SK-N-SH treated with all-trans-retinoic acid at 6 μM for 48 hours (cell line): ENCODE results near the gene ANO10.
A peak's percentile ranks its signal among the peaks of the same experiment; 100 is the strongest.

Source experiments
- ATAC-seq: fragments of 200-7000 bp; cut with Tn5 transposase; 3 replicates; pipeline ENCODE4 v1.9.1; 2020; ENCODE audit warnings: mild to moderate bottlenecking, moderate library complexity
- ARNTL ChIP-seq: fragments of 450-650 bp; formaldehyde crosslinking; IDR thresholded peaks from 2 replicates; pipeline ENCODE4 v1.5.0; 2020; ENCODE audit warnings: low read depth, mild to moderate bottlenecking, moderate library complexity, borderline replicate concordance
- BACH2 ChIP-seq: fragments of 250-450 bp; sonication (Bioruptor Pico); IDR thresholded peaks from 2 replicates; pipeline ENCODE4 v1.9.0; 2021; ENCODE audit warnings: mild to moderate bottlenecking, borderline replicate concordance
- CREB5 ChIP-seq: fragments of 250-450 bp; sonication (Bioruptor Pico); IDR thresholded peaks from 2 replicates; pipeline ENCODE4 v1.5.1; 2020; ENCODE audit warnings: low read depth, mild to moderate bottlenecking, moderate library complexity
- CSRNP3 ChIP-seq: fragments of 250-450 bp; sonication (Bioruptor Pico); IDR thresholded peaks from 2 replicates; pipeline ENCODE4 v1.5.1; 2021; ENCODE audit warnings: mild to moderate bottlenecking, moderate library complexity
- ESRRG ChIP-seq: fragments of 250-450 bp; sonication (Bioruptor Pico); IDR thresholded peaks from 2 replicates; pipeline ENCODE4 v1.6.1; 2021; ENCODE audit warnings: mild to moderate bottlenecking
- GLIS3 ChIP-seq: fragments of 250-450 bp; sonication (Bioruptor Pico); IDR thresholded peaks from 2 replicates; pipeline ENCODE4 v1.5.0; 2020; ENCODE audit warnings: mild to moderate bottlenecking, moderate library complexity
- ISL1 ChIP-seq: fragments of 250-450 bp; sonication (Bioruptor Pico); IDR thresholded peaks from 2 replicates; pipeline ENCODE4 v2.1.2; 2022; ENCODE audit warnings: mild to moderate bottlenecking, moderate library complexity
- OSR1 ChIP-seq: fragments of 250-450 bp; sonication (Bioruptor Pico); IDR thresholded peaks from 2 replicates; pipeline ENCODE4 v1.8.0; 2022; ENCODE audit warnings: moderate library complexity, mild to moderate bottlenecking, inconsistent platforms
- PATZ1 ChIP-seq: fragments of 250-450 bp; sonication (Bioruptor Pico); IDR thresholded peaks from 2 replicates; pipeline ENCODE4 v1.8.0; 2020; ENCODE audit warnings: mild to moderate bottlenecking, moderate library complexity, borderline replicate concordance
- PPARA ChIP-seq: fragments of 250-450 bp; sonication (Bioruptor Pico); IDR thresholded peaks from 2 replicates; pipeline ENCODE4 v1.5.0; 2020; ENCODE audit warnings: mild to moderate bottlenecking, borderline replicate concordance
- RARB ChIP-seq: fragments of 250-450 bp; sonication (Bioruptor Pico); IDR thresholded peaks from 2 replicates; pipeline ENCODE4 v1.8.0; 2021; ENCODE audit warnings: mild to moderate bottlenecking, moderate library complexity
- SNAI2 ChIP-seq: fragments of 250-450 bp; sonication (Bioruptor Pico); IDR thresholded peaks from 2 replicates; pipeline ENCODE4 v1.5.0; 2020; ENCODE audit warnings: mild to moderate bottlenecking, moderate library complexity
- TOX ChIP-seq: fragments of 250-450 bp; sonication (Bioruptor Pico); IDR thresholded peaks from 2 replicates; pipeline ENCODE4 v1.8.0; 2021; ENCODE audit warnings: mild to moderate bottlenecking, moderate library complexity, borderline replicate concordance
- TSHZ2 ChIP-seq: fragments of 250-450 bp; sonication (Bioruptor Pico); IDR thresholded peaks from 2 replicates; pipeline ENCODE4 v1.5.0; 2020; ENCODE audit warnings: mild to moderate bottlenecking, moderate library complexity
- ZC3H10 ChIP-seq: fragments of 250-450 bp; sonication (Bioruptor Pico); IDR thresholded peaks from 2 replicates; pipeline ENCODE4 v1.5.1; 2021; ENCODE audit warnings: mild to moderate bottlenecking, moderate library complexity
- ZFP30 ChIP-seq: fragments of 450-650 bp; formaldehyde crosslinking; IDR thresholded peaks from 2 replicates; pipeline ENCODE4 v1.5.0; 2022; ENCODE audit warnings: mild to moderate bottlenecking, moderate library complexity
- ZNF565 ChIP-seq: fragments of 450-650 bp; formaldehyde crosslinking; conservative IDR thresholded peaks from 2 replicates; pipeline ENCODE4 v1.5.0; 2020; ENCODE audit warnings: low read depth, mild to moderate bottlenecking, moderate library complexity
- ZNF8 ChIP-seq: fragments of 450-650 bp; formaldehyde crosslinking; IDR thresholded peaks from 2 replicates; pipeline ENCODE4 v1.5.0; 2020; ENCODE audit warnings: mild to moderate bottlenecking, moderate library complexity

ANO10 gene

GRCh38 chr3:43426388-43426787 lies 195.4 kb downstream of the ANO10 start:
- ATAC-seq: no peak
- TF ChIP-seq ISL1 (CRISPR knock-in tag): peak; percentile 53
- no peak for TF ChIP-seq ZC3H10

GRCh38 chr3:43425829-43426228 lies 196.0 kb downstream of the ANO10 start:
- TF ChIP-seq OSR1 (CRISPR knock-in tag) (no peak), ZNF8 (no peak), TOX (CRISPR knock-in tag) (no peak), PPARA (CRISPR knock-in tag) (no peak), ARNTL (CRISPR knock-in tag) (no peak), ZC3H10 (no peak)
- no peak for ATAC-seq

- no peak for ATAC-seq
- TF ChIP-seq RARB (CRISPR knock-in tag) (no peak), TOX (CRISPR knock-in tag) (no peak), ZNF565 (no peak), ZNF8 (no peak), CREB5 (CRISPR knock-in tag) (no peak), CSRNP3 (CRISPR knock-in tag) (no peak), TSHZ2 (no peak), BACH2 (CRISPR knock-in tag) (no peak), SNAI2 (CRISPR knock-in tag) (no peak), GLIS3 (CRISPR knock-in tag) (no peak), PATZ1 (CRISPR knock-in tag) (no peak), ZC3H10 (no peak), PPARA (CRISPR knock-in tag) (no peak), ESRRG (no peak), ZFP30 (no peak)
Observed at GRCh38 chr3:43423639-43424038, 198.2 kb downstream of the ANO10 start.

- no peak for TF ChIP-seq RARB (CRISPR knock-in tag)
- no peak for TF ChIP-seq GLIS3 (CRISPR knock-in tag)
- TF ChIP-seq ISL1 (CRISPR knock-in tag): peak; percentile 71
- no peak for TF ChIP-seq CREB5 (CRISPR knock-in tag)
- no peak for TF ChIP-seq PPARA (CRISPR knock-in tag)
- no peak for TF ChIP-seq ZNF565
- ATAC-seq: peak; percentile 47; the same call in 2 of the 3 replicates
Observed at GRCh38 chr3:43423142-43423541, 198.7 kb downstream of the ANO10 start.
